Activated CD8-positive, alpha-beta memory T cell treated with anti-CD3 and anti-CD28 coated beads, Interleukin-2, amount 50 U/mL, for 48 hours (primary cell): ENCODE data around the gene CMYA5.
"Not testable (repeated sequence)": the region's sequence is repeated elsewhere in the genome, so short reads cannot be mapped to it uniquely, and the experiment has no call there.

Source experiments
- DNase-seq: peaks from one replicate; pipeline ENCODE4 v3.0.0-alpha.2; 2020

CMYA5 gene

GRCh38 chr5:79753092-79753491, 63.5 kb downstream of the CMYA5 start:
- no peak for DNase-seq

GRCh38 chr5:79753877-79754645, 64.4 kb downstream of the CMYA5 start:
- no peak for DNase-seq

- DNase-seq = no peak
These were observed 65.4 kb downstream of the CMYA5 start for GRCh38 chr5:79754865-79755555.

GRCh38 chr5:79756076-79756475, 66.4 kb downstream of the CMYA5 start:
- DNase-seq = no peak

- DNase-seq = no peak
These were observed 69.8 kb downstream of the CMYA5 start for GRCh38 chr5:79759436-79759835.

GRCh38 chr5:79759848-79760247, 70.2 kb downstream of the CMYA5 start:
- no peak for DNase-seq

GRCh38 chr5:79762929-79763328, 73.3 kb downstream of the CMYA5 start:
- DNase-seq = no peak

- not testable (repeated sequence) for DNase-seq
These were observed 74.5 kb downstream of the CMYA5 start for GRCh38 chr5:79764147-79764546.

GRCh38 chr5:79771387-79771786, 81.8 kb downstream of the CMYA5 start:
- DNase-seq = no peak

- no peak for DNase-seq
These were observed 83.0 kb downstream of the CMYA5 start for GRCh38 chr5:79772651-79773050.

GRCh38 chr5:79773612-79774011, 84.0 kb downstream of the CMYA5 start:
- DNase-seq = no peak

- DNase-seq = no peak
These were observed 84.7 kb downstream of the CMYA5 start for GRCh38 chr5:79774171-79774854.

GRCh38 chr5:79774855-79775237, 85.2 kb downstream of the CMYA5 start:
- DNase-seq = no peak

- not testable (repeated sequence) for DNase-seq
These were observed 95.1 kb downstream of the CMYA5 start for GRCh38 chr5:79784741-79785140.

- DNase-seq = no peak
These were observed 96.3 kb downstream of the CMYA5 start for GRCh38 chr5:79785983-79786382.

GRCh38 chr5:79787448-79787847, 97.8 kb downstream of the CMYA5 start:
- DNase-seq = no peak

- DNase-seq = no peak
These were observed 102.2 kb downstream of the CMYA5 start for GRCh38 chr5:79791843-79792242.

GRCh38 chr5:79792463-79792862, 102.8 kb downstream of the CMYA5 start:
- DNase-seq = no peak

GRCh38 chr5:79793304-79793703, 103.7 kb downstream of the CMYA5 start:
- no peak for DNase-seq

- no peak for DNase-seq
These were observed 104.1 kb downstream of the CMYA5 start for GRCh38 chr5:79793722-79794121.

GRCh38 chr5:79794347-79794746, 104.7 kb downstream of the CMYA5 start:
- DNase-seq = no peak

- no peak for DNase-seq
These were observed 106.2 kb downstream of the CMYA5 start for GRCh38 chr5:79795764-79796398.

GRCh38 chr5:79798893-79799590, 109.4 kb downstream of the CMYA5 start:
- DNase-seq = no peak
